OCI-LY7 (cell line): ENCODE results near the gene VASH2. TPM values are rescaled to one million over a fixed set of nuclear protein-coding genes. Genes with fewer than 3 reads are reported as not detected.

Experiments
- BruUV-seq: library from RNA; stranded (reverse); fragments of 400-500 nt; replicated peaks from 2 replicates; lab custom pipeline; 2021; lab: Mats Ljungman, UMichigan
- CTCF ChIA-PET: fragments of 300-600 bp; sonication (Branson Sonifier 250); formaldehyde crosslinking; loops from one replicate; lab custom pipeline; 2022; ENCODE audit warnings: antibody characterized with exemption; ENCODE audit not compliant: unreplicated experiment; lab: Charles Lee
- POLR2A ChIA-PET: fragments of 300-600 bp; sonication (Branson Sonifier 250); formaldehyde crosslinking; loops from one replicate; lab custom pipeline; 2022; ENCODE audit warnings: antibody characterized with exemption; lab: Charles Lee
- DNase-seq: peaks from one replicate; pipeline ENCODE4 v3.0.0-alpha.2; 2015; ENCODE audit warnings: low spot score
- H2AFZ ChIP-seq: fragments of 200-600 bp; sonication (generic), shearing (Covaris generic); 2 replicates; pipeline ENCODE4 v1.6.1; 2014; ENCODE audit warnings: mild to moderate bottlenecking, antibody characterized with exemption, low read length, moderate library complexity
- H3K27ac ChIP-seq: fragments of 200-600 bp; sonication (generic); 2 replicates; pipeline ENCODE4 v1.5.1; 2014; ENCODE audit warnings: mixed run types, low read depth, mild to moderate bottlenecking, moderate library complexity, low read length, inconsistent platforms; ENCODE audit not compliant: poor library complexity, severe bottlenecking
- H3K36me3 ChIP-seq: fragments of 200-600 bp; sonication (generic); 2 replicates; pipeline ENCODE4 v1.6.1; 2014; ENCODE audit warnings: mild to moderate bottlenecking, antibody characterized with exemption, low read length, moderate library complexity, mixed read lengths; ENCODE audit not compliant: insufficient read depth
- H3K4me1 ChIP-seq: fragments of 200-600 bp; sonication (generic); 2 replicates; pipeline ENCODE4 v1.5.1; 2014; ENCODE audit warnings: mild to moderate bottlenecking, low read length; ENCODE audit not compliant: insufficient read depth, poor library complexity, severe bottlenecking
- H3K4me2 ChIP-seq: fragments of 200-600 bp; sonication (generic); 2 replicates; pipeline ENCODE4 v1.6.1; 2014; ENCODE audit warnings: mild to moderate bottlenecking, low read length
- H3K4me3 ChIP-seq: fragments of 200-600 bp; sonication (generic); 2 replicates; pipeline ENCODE4 v1.5.1; 2014; ENCODE audit warnings: mild to moderate bottlenecking, low read depth, low read length; ENCODE audit not compliant: poor library complexity, severe bottlenecking
- H3K79me2 ChIP-seq: fragments of 200-600 bp; sonication (generic); 2 replicates; pipeline ENCODE4 v1.6.1; 2016; ENCODE audit warnings: low read depth, mild to moderate bottlenecking, low read length, moderate library complexity, mixed read lengths; ENCODE audit not compliant: insufficient read depth
- H3K9me2 ChIP-seq: fragments of 200-600 bp; sonication (generic); 2 replicates; pipeline ENCODE4 v1.6.1; 2016; ENCODE audit warnings: mild to moderate bottlenecking, low read length, mixed read lengths; ENCODE audit not compliant: insufficient read depth
- H3K9me3 ChIP-seq: fragments of 200-600 bp; sonication (generic); 2 replicates; pipeline ENCODE4 v1.6.1; 2014; ENCODE audit warnings: mild to moderate bottlenecking, mixed run types, low read length, mixed read lengths
- H4K20me1 ChIP-seq: fragments of 200-600 bp; sonication (generic); 2 replicates; pipeline ENCODE4 v1.6.1; 2014; ENCODE audit warnings: mild to moderate bottlenecking, antibody characterized with exemption, low read length, moderate library complexity, mixed read lengths; ENCODE audit not compliant: insufficient read depth
- CTCF ChIP-seq: fragments of 200-600 bp; sonication (generic); conservative IDR thresholded peaks from 2 replicates; pipeline ENCODE4 v1.5.1; 2014; ENCODE audit warnings: mild to moderate bottlenecking, antibody characterized with exemption, low read length, moderate library complexity, mixed read lengths
- EZH2phosphoT487 ChIP-seq: fragments of 200-600 bp; sonication (generic); IDR thresholded peaks from 2 replicates; pipeline ENCODE4 v1.6.1; 2018; ENCODE audit warnings: low read depth, borderline replicate concordance, mild to moderate bottlenecking, mixed run types, antibody characterized with exemption, low read length, moderate library complexity, mixed read lengths
- intact Hi-C: fragments of 100-400 bp; cut with micrococcal nuclease; formaldehyde crosslinking; loops from one replicate; pipeline ENCODE4 v1.10.0; 2022; ENCODE audit not compliant: unreplicated experiment
- total RNA-seq, 2 experiments: library from RNA; depleted of rRNA in 1 of 2; stranded (reverse); fragments of >200 nt in 1 of 2; shearing (Covaris generic) in 1 of 2; gene quantifications; 2 replicates each; pipeline ENCODE4 v1.2.3, GENCODE V29; 2014 to 2022

Gene VASH2
- total RNA-seq, 2 experiments from 2014 or later = 7.3 to 7.4 TPM

GRCh38 chr1:212952641-212952976 lies 2.3 kb downstream of the VASH2 start:
- peaks cover 61% of the 10 kb centered on the region for H3K4me1 ChIP-seq
- no TSS peak for BruUV-seq
- H3K36me3 ChIP-seq = no peaks in the 10 kb centered on the region
- H2AFZ ChIP-seq = no peak overlapping the region
- H3K4me3 ChIP-seq = no peak overlapping the region
- TF ChIP-seq CTCF (no peak), EZH2phosphoT487 (no peak)
- no peaks in the 10 kb centered on the region for H4K20me1 ChIP-seq
- ChIA-PET CTCF (no interaction called here), POLR2A (interaction anchor here (0.8 to 1.8 kb wide), 2 partner anchors 13 to 128 kb away, joined by 3 to 4 read pairs; no protein-coding TSS in a partner anchor)
- H3K4me2 ChIP-seq = no peak overlapping the region
- no peak overlapping the region for H3K27ac ChIP-seq
- H3K9me3 ChIP-seq = peaks cover 9% of the 10 kb centered on the region; the same call in 1 of the 2 replicates
- no peak for DNase-seq
- intact Hi-C loops = no loop called here
- H3K9me2 ChIP-seq = no peaks in the 10 kb centered on the region
- H3K79me2 ChIP-seq = no peaks in the 10 kb centered on the region

GRCh38 chr1:212953321-212953720 lies 3.0 kb downstream of the VASH2 start:
- H2AFZ ChIP-seq = no peak overlapping the region
- no peaks in the 10 kb centered on the region for H3K9me2 ChIP-seq
- no peak overlapping the region for H3K4me2 ChIP-seq
- H3K27ac ChIP-seq = no peak overlapping the region
- H3K36me3 ChIP-seq = no peaks in the 10 kb centered on the region
- no peak for TF ChIP-seq CTCF
- no peak for TF ChIP-seq EZH2phosphoT487
- POLR2A ChIA-PET = interaction anchor here (0.5 to 1.2 kb wide), 4 partner anchors 11 to 96 kb away, joined by 3 read pairs; no protein-coding TSS in a partner anchor
- H3K9me3 ChIP-seq = peaks cover 6% of the 10 kb centered on the region; the same call in 1 of the 2 replicates
- intact Hi-C loops = no loop called here
- no peaks in the 10 kb centered on the region for H3K79me2 ChIP-seq
- DNase-seq = no peak
- H4K20me1 ChIP-seq = no peaks in the 10 kb centered on the region
- H3K4me3 ChIP-seq = no peak overlapping the region
- no TSS peak for BruUV-seq
- CTCF ChIA-PET = no interaction called here
- H3K4me1 ChIP-seq = peaks cover 68% of the 10 kb centered on the region

GRCh38 chr1:212954514-212954913 lies 4.2 kb downstream of the VASH2 start:
- no peak for DNase-seq
- Histone ChIP-seq H3K9me2 (no peaks in the 10 kb centered on the region), H3K9me3 (no peaks in the 10 kb centered on the region), H3K4me1 (peaks cover 67% of the 10 kb centered on the region), H3K27ac (no peak overlapping the region), H3K79me2 (no peaks in the 10 kb centered on the region), H3K36me3 (no peaks in the 10 kb centered on the region), H4K20me1 (no peaks in the 10 kb centered on the region), H2AFZ (no peak overlapping the region), H3K4me3 (no peak overlapping the region), H3K4me2 (no peak overlapping the region)
- no TSS peak for BruUV-seq
- ChIA-PET CTCF (no interaction called here), POLR2A (interaction anchor here (1.1 kb wide), 1 partner anchor 97 kb away, joined by 3 read pairs; no protein-coding TSS in a partner anchor)
- TF ChIP-seq EZH2phosphoT487 (no peak), CTCF (no peak)
- intact Hi-C loops = no loop called here
